H9 (cell line): ENCODE results near the gene ANKRD44. TPM values are rescaled to one million over a fixed set of nuclear protein-coding genes. Genes with fewer than 3 reads are reported as not detected.

Experiments
- DNase-seq: peaks from one replicate; pipeline ENCODE4 v3.0.0-alpha.2; 2017
- H2AFZ ChIP-seq: one replicate; pipeline ENCODE4 v1.6.1; 2013; ENCODE audit warnings: mild to moderate bottlenecking, low read length, control low read depth, moderate library complexity
- H2AK5ac ChIP-seq: 2 replicates; pipeline ENCODE4 v1.6.1; 2013; ENCODE audit warnings: low read length, control low read depth, mixed read lengths; ENCODE audit not compliant: insufficient read length
- H2BK120ac ChIP-seq: one replicate; pipeline ENCODE4 v1.6.1; 2013; ENCODE audit warnings: low read depth, mild to moderate bottlenecking, low read length, control low read depth, inconsistent platforms; ENCODE audit not compliant: poor library complexity, severe bottlenecking
- H2BK12ac ChIP-seq: 2 replicates; pipeline ENCODE4 v1.6.1; 2013; ENCODE audit warnings: low read length, control low read depth, mixed read lengths, low read depth; ENCODE audit not compliant: insufficient read length
- H2BK15ac ChIP-seq: 2 replicates; pipeline ENCODE4 v1.6.1; 2013; ENCODE audit warnings: low read depth, low read length, control low read depth
- H2BK20ac ChIP-seq: one replicate; pipeline ENCODE4 v1.6.1; 2013; ENCODE audit warnings: low read depth, mild to moderate bottlenecking, low read length, control low read depth, inconsistent platforms; ENCODE audit not compliant: poor library complexity, severe bottlenecking
- H2BK5ac ChIP-seq: 2 replicates; pipeline ENCODE4 v1.6.1; 2013; ENCODE audit warnings: low read length, control low read depth, mixed read lengths; ENCODE audit not compliant: insufficient read length
- H3K14ac ChIP-seq: 2 replicates; pipeline ENCODE4 v1.6.1; 2013; ENCODE audit warnings: low read length, control low read depth; ENCODE audit not compliant: insufficient read depth
- H3K18ac ChIP-seq: 2 replicates; pipeline ENCODE4 v1.6.1; 2013; ENCODE audit warnings: low read depth, mild to moderate bottlenecking, mixed read lengths, low read length, control low read depth; ENCODE audit not compliant: insufficient read length
- H3K23ac ChIP-seq: 2 replicates; pipeline ENCODE4 v1.6.1; 2013; ENCODE audit warnings: low read length, control low read depth, mixed read lengths, low read depth; ENCODE audit not compliant: insufficient read length
- H3K23me2 ChIP-seq: 2 replicates; pipeline ENCODE4 v1.6.1; 2013; ENCODE audit warnings: low read depth, mild to moderate bottlenecking, mixed read lengths, low read length, control low read depth; ENCODE audit not compliant: insufficient read length, poor library complexity, severe bottlenecking
- H3K27ac ChIP-seq: 2 replicates; pipeline ENCODE4 v1.5.1; 2013; ENCODE audit warnings: low read length, control low read depth, mixed read lengths, low read depth; ENCODE audit not compliant: insufficient read length
- H3K27me3 ChIP-seq: 2 replicates; pipeline ENCODE4 v1.6.1; 2013; ENCODE audit warnings: low read length, control low read depth, inconsistent platforms; ENCODE audit not compliant: insufficient read depth
- H3K4ac ChIP-seq: 2 replicates; pipeline ENCODE4 v1.6.1; 2013; ENCODE audit warnings: low read depth, mild to moderate bottlenecking, control low read depth, inconsistent platforms, low read length, moderate library complexity
- H3K4me1 ChIP-seq: 2 replicates; pipeline ENCODE4 v1.6.1; 2013; ENCODE audit warnings: low read length, control low read depth, inconsistent platforms; ENCODE audit not compliant: insufficient read depth
- H3K4me2 ChIP-seq: 2 replicates; pipeline ENCODE4 v1.6.1; 2013; ENCODE audit warnings: low read length, control low read depth, mixed read lengths; ENCODE audit not compliant: insufficient read length, insufficient read depth
- H3K56ac ChIP-seq: 2 replicates; pipeline ENCODE4 v1.6.1; 2013; ENCODE audit warnings: low read depth, mild to moderate bottlenecking, mixed read lengths, low read length, control low read depth; ENCODE audit not compliant: insufficient read length
- H3K79me1 ChIP-seq: 2 replicates; pipeline ENCODE4 v1.6.1; 2013; ENCODE audit warnings: low read depth, mild to moderate bottlenecking, moderate library complexity, low read length, control low read depth, inconsistent platforms; ENCODE audit not compliant: insufficient read depth, poor library complexity, severe bottlenecking
- H3K79me2 ChIP-seq: 2 replicates; pipeline ENCODE4 v1.6.1; 2013; ENCODE audit warnings: low read length, control low read depth, inconsistent platforms; ENCODE audit not compliant: insufficient read depth
- H3K9ac ChIP-seq: 2 replicates; pipeline ENCODE4 v1.6.1; 2013; ENCODE audit warnings: low read length, control low read depth, mixed read lengths; ENCODE audit not compliant: insufficient read length; ENCODE audit errors: extremely low read depth
- H3K9me3 ChIP-seq: one replicate; pipeline ENCODE4 v1.6.1; 2013; ENCODE audit warnings: low read depth, low read length, inconsistent platforms; ENCODE audit not compliant: control insufficient read depth
- H3T11ph ChIP-seq: one replicate; pipeline ENCODE4 v1.6.1; 2013; ENCODE audit warnings: mild to moderate bottlenecking, low read length, control low read depth, inconsistent platforms
- H4K20me1 ChIP-seq: one replicate; pipeline ENCODE4 v1.6.1; 2013; ENCODE audit not compliant: control insufficient read depth, insufficient read length, insufficient read depth
- H4K5ac ChIP-seq: 2 replicates; pipeline ENCODE4 v1.6.1; 2013; ENCODE audit warnings: low read depth, mild to moderate bottlenecking, mixed read lengths, low read length, control low read depth; ENCODE audit not compliant: insufficient read length
- H4K8ac ChIP-seq: replicated peaks from 2 replicates; pipeline ENCODE4 v1.6.1; 2013; ENCODE audit warnings: low read length, control low read depth, mixed read lengths, low read depth; ENCODE audit not compliant: insufficient read length
- H4K91ac ChIP-seq: 2 replicates; pipeline ENCODE4 v1.6.1; 2013; ENCODE audit warnings: low read depth, mild to moderate bottlenecking, moderate library complexity, mixed read lengths, low read length, control low read depth; ENCODE audit not compliant: insufficient read length
- H3K27ac Mint-ChIP-seq, 3 experiments: 2 replicates in 2 of 3; 3 replicates in 1 of 3; pipeline ENCODE4 v1.8.0; 2020 to 2021; ENCODE audit warnings: mixed read lengths in 3 of 3, mild to moderate bottlenecking in 1 of 3, moderate library complexity in 1 of 3
- H3K27me3 Mint-ChIP-seq: 2 replicates; pipeline ENCODE4 v1.8.0; 2021; ENCODE audit warnings: low read depth, mild to moderate bottlenecking, moderate library complexity, mixed read lengths
- H3K36me3 Mint-ChIP-seq, 3 experiments: 2 replicates in 2 of 3; 3 replicates in 1 of 3; pipeline ENCODE4 v1.8.0; 2020 to 2021; ENCODE audit warnings: low read depth in 3 of 3, mixed read lengths in 3 of 3; ENCODE audit not compliant: insufficient read depth in 1 of 3
- H3K4me1 Mint-ChIP-seq, 2 experiments: 2 replicates each; pipeline ENCODE4 v1.8.0; 2020; ENCODE audit warnings: mixed read lengths in 2 of 2
- H3K4me3 Mint-ChIP-seq, 2 experiments: 2 replicates in 1 of 2; 3 replicates in 1 of 2; pipeline ENCODE4 v1.8.0; 2020 to 2021; ENCODE audit warnings: mild to moderate bottlenecking in 2 of 2, mixed read lengths in 2 of 2, moderate library complexity in 1 of 2
- H3K9me3 Mint-ChIP-seq, 2 experiments: 2 replicates in 1 of 2; 3 replicates in 1 of 2; pipeline ENCODE4 v1.8.0; 2020; ENCODE audit warnings: mild to moderate bottlenecking in 2 of 2, mixed read lengths in 2 of 2, moderate library complexity in 1 of 2
- CTCF ChIP-seq: fragments of 200-600 bp; sonication (generic); conservative IDR thresholded peaks from 3 replicates; pipeline ENCODE4 v1.8.0; 2021; ENCODE audit warnings: antibody characterized with exemption, mild to moderate bottlenecking
- WGBS: extraction: QIAGEN DNeasy Blood & Tissue Kit; methylation state at CpG from one replicate; pipeline ENCODE4 v1.1.7; 2013; ENCODE audit warnings: missing lambda C conversion rate, low lambda C conversion rate, mixed read lengths; ENCODE audit not compliant: insufficient read length; ENCODE audit errors: extremely low coverage; 5-methylcytosine and 5-hydroxymethylcytosine counted together
- total RNA-seq: library from RNA; stranded (reverse); gene quantifications from 2 replicates; pipeline ENCODE4 v1.2.1, GENCODE V29; 2021

Gene ANKRD44
- total RNA-seq, 1 experiment from 2014 or later = 1.9 TPM

- no peak overlapping the region for H2AK5ac ChIP-seq
- no peaks in the 10 kb centered on the region for H4K20me1 ChIP-seq
- peak; percentile 92 for TF ChIP-seq CTCF
- H3K18ac ChIP-seq = no peak overlapping the region
- H2BK120ac ChIP-seq = no peak overlapping the region
- H3K56ac ChIP-seq = no peak overlapping the region
- no peaks in the 10 kb centered on the region for H3K4me1 ChIP-seq
- peaks cover 7 to 8% of the 10 kb centered on the region in 2 experiments; a peak in 3 of 4 replicates for H3K4me1 Mint-ChIP-seq
- no peak overlapping the region for H2BK20ac ChIP-seq
- no peak overlapping the region for H3K9ac ChIP-seq
- H3K27me3 ChIP-seq = no peaks in the 10 kb centered on the region
- no peaks in the 10 kb centered on the region for H3K36me3 Mint-ChIP-seq
- no peaks in the 10 kb centered on the region for H3K23me2 ChIP-seq
- no peaks in the 10 kb centered on the region for H3K79me2 ChIP-seq
- no peak overlapping the region for H3K4me3 Mint-ChIP-seq
- no peak overlapping the region for H4K91ac ChIP-seq
- H2BK5ac ChIP-seq = no peak overlapping the region
- no peak overlapping the region for H3K23ac ChIP-seq
- no peak overlapping the region for H3K27ac ChIP-seq
- no peak overlapping the region for H3K4ac ChIP-seq
- H3K27me3 Mint-ChIP-seq = no peaks in the 10 kb centered on the region; the same call in 1 of the 2 replicates
- no peaks in the 10 kb centered on the region for H3K9me3 ChIP-seq
- H4K8ac ChIP-seq = no peak overlapping the region
- DNase-seq = peak; percentile 82
- no peak overlapping the region; a peak in 1 of 7 replicates for H3K27ac Mint-ChIP-seq
- H3K79me1 ChIP-seq = no peaks in the 10 kb centered on the region
- H2BK15ac ChIP-seq = no peak overlapping the region
- peak overlapping the region; percentile 50 for H2AFZ ChIP-seq
- no CpG with 5 or more reads among the region's 5 CpGs for WGBS
- no peak overlapping the region for H3K14ac ChIP-seq
- no peak overlapping the region for H3T11ph ChIP-seq
- no peak overlapping the region for H3K4me2 ChIP-seq
- no peaks in the 10 kb centered on the region for H3K9me3 Mint-ChIP-seq
- no peak overlapping the region for H2BK12ac ChIP-seq
- no peak overlapping the region for H4K5ac ChIP-seq
Observed at GRCh38 chr2:197168705-197169104, 141.9 kb downstream of the ANKRD44 start.
